Hepatocyte (in vitro differentiated cells): ENCODE data around the gene PKD2L1. TPM values are rescaled to one million over a fixed set of nuclear protein-coding genes. Genes with fewer than 3 reads are reported as not detected.
A peak's percentile ranks its signal among the peaks of the same experiment; 100 is the strongest.

Source experiments
- DNase-seq: peaks from one replicate; pipeline ENCODE4 v3.0.0-alpha.2; 2016; ENCODE audit warnings: low spot score
- H2AFZ ChIP-seq: fragments of 200-600 bp; sonication (generic); 2 replicates; pipeline ENCODE4 v1.6.0; 2016; ENCODE audit warnings: antibody characterized with exemption, mild to moderate bottlenecking
- H3K27ac ChIP-seq: fragments of 200-600 bp; sonication (generic); 2 replicates; pipeline ENCODE4 v1.5.1; 2016; ENCODE audit warnings: mild to moderate bottlenecking
- H3K27me3 ChIP-seq: fragments of 200-600 bp; sonication (generic); 2 replicates; pipeline ENCODE4 v1.6.1; 2016
- H3K36me3 ChIP-seq: fragments of 200-600 bp; sonication (generic); replicated peaks from 2 replicates; pipeline ENCODE4 v1.5.1; 2016; ENCODE audit warnings: low read depth; ENCODE audit not compliant: insufficient read depth
- H3K4me1 ChIP-seq: fragments of 200-600 bp; sonication (generic); 2 replicates; pipeline ENCODE4 v1.5.1; 2016; ENCODE audit warnings: mild to moderate bottlenecking, moderate library complexity; ENCODE audit not compliant: insufficient read depth
- H3K4me2 ChIP-seq: fragments of 200-600 bp; sonication (generic); 2 replicates; pipeline ENCODE4 v1.6.0; 2016
- H3K4me3 ChIP-seq: fragments of 200-600 bp; sonication (generic); 2 replicates; pipeline ENCODE4 v1.5.1; 2016; ENCODE audit warnings: mild to moderate bottlenecking
- H3K79me2 ChIP-seq: fragments of 200-600 bp; sonication (generic); 2 replicates; pipeline ENCODE4 v1.6.0; 2017; ENCODE audit warnings: mild to moderate bottlenecking
- H3K9me2 ChIP-seq: fragments of 200-600 bp; sonication (generic); replicated peaks from 2 replicates; pipeline ENCODE4 v1.6.0; 2017; ENCODE audit warnings: mild to moderate bottlenecking; ENCODE audit not compliant: insufficient read depth
- H3K9me3 ChIP-seq: fragments of 200-600 bp; sonication (generic); 2 replicates; pipeline ENCODE4 v1.5.1; 2016; ENCODE audit warnings: low read depth, mild to moderate bottlenecking
- H4K20me1 ChIP-seq: fragments of 200-600 bp; sonication (generic); 2 replicates; pipeline ENCODE4 v1.6.0; 2016; ENCODE audit warnings: mild to moderate bottlenecking; ENCODE audit not compliant: insufficient read depth, poor library complexity, severe bottlenecking
- EZH2 ChIP-seq: fragments of 200-600 bp; sonication (generic); IDR thresholded peaks from 2 replicates; pipeline ENCODE4 v1.6.1; 2016; ENCODE audit warnings: antibody characterized with exemption, mild to moderate bottlenecking, borderline replicate concordance
- EZH2phosphoT487 ChIP-seq: fragments of 200-600 bp; sonication (generic); IDR thresholded peaks from one replicate; pipeline ENCODE4 v1.6.1; 2018; ENCODE audit warnings: antibody characterized with exemption, mild to moderate bottlenecking, low read depth, moderate library complexity; ENCODE audit not compliant: unreplicated experiment, severe bottlenecking
- WGBS: methylation state at CpG from one replicate; pipeline ENCODE4 v1.1.6; 2016; ENCODE audit warnings: low lambda C conversion rate; ENCODE audit errors: missing lambda C conversion rate; 5-methylcytosine and 5-hydroxymethylcytosine counted together
- polyA plus RNA-seq: library from polyadenylated mRNA; unstranded; fragments of >200 nt; fragmentation: Nextera tagmentation; extraction: Ambion mirVana; gene quantifications from 2 replicates; pipeline ENCODE4 v1.2.1, GENCODE V29; 2016
- total RNA-seq: library from RNA; depleted of rRNA; stranded (reverse); fragments of >200 nt; gene quantifications from 2 replicates; pipeline ENCODE4 v1.2.3, GENCODE V29; 2014
- TF ChIP-seq, protein P1 (sequence below): fragments of 200-600 bp; sonication (generic); IDR thresholded peaks from 2 replicates; pipeline ENCODE4 v1.5.1; 2016; ENCODE audit warnings: antibody characterized with exemption, mild to moderate bottlenecking; ENCODE audit not compliant: poor library complexity

Gene PKD2L1
- total and polyA plus RNA-seq, 2 experiments from 2014 or later, result 0.10 to 0.88 TPM

DNA sequence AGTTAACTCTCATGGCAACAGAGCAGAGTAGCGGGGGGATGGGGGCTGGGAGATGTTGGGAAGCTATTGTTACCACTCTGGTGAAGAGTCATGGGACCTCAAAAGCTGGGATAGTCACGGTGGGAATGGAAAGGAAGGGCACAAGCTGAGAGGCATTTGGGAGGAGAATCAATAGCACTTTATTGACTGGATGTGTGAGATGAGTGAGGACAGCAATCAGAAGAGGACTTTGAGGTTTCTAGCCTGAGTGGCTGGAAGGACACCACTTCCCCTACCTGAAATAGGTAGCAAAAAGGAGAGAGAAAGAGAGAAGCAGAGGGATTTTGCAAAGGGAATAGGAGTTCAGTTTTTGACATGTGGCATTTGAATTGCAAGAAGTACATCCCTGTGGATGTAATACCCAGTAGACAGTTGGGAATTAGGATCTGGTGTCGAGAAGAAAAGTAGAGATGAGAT lies 44.2 kb upstream of the PKD2L1 start:
- TF ChIP-seq EZH2phosphoT487 (no peak), EZH2 (no peak)
- TF ChIP-seq, protein P1, sequence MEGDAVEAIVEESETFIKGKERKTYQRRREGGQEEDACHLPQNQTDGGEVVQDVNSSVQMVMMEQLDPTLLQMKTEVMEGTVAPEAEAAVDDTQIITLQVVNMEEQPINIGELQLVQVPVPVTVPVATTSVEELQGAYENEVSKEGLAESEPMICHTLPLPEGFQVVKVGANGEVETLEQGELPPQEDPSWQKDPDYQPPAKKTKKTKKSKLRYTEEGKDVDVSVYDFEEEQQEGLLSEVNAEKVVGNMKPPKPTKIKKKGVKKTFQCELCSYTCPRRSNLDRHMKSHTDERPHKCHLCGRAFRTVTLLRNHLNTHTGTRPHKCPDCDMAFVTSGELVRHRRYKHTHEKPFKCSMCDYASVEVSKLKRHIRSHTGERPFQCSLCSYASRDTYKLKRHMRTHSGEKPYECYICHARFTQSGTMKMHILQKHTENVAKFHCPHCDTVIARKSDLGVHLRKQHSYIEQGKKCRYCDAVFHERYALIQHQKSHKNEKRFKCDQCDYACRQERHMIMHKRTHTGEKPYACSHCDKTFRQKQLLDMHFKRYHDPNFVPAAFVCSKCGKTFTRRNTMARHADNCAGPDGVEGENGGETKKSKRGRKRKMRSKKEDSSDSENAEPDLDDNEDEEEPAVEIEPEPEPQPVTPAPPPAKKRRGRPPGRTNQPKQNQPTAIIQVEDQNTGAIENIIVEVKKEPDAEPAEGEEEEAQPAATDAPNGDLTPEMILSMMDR, result no peak
- peaks cover 46% of the 10 kb centered on the region for H3K4me1 ChIP-seq
- 15% methylated on average over 3 of the region's 3 CpGs for WGBS
- H3K27me3 ChIP-seq, result no peaks in the 10 kb centered on the region
- H3K4me3 ChIP-seq, result peak overlapping the region; percentile 14
- H4K20me1 ChIP-seq, result no peaks in the 10 kb centered on the region
- peak overlapping the region; percentile 76 for H3K4me2 ChIP-seq
- no peaks in the 10 kb centered on the region for H3K36me3 ChIP-seq
- peaks cover 13% of the 10 kb centered on the region for H3K79me2 ChIP-seq
- H3K9me2 ChIP-seq, result no peaks in the 10 kb centered on the region
- peak overlapping the region; percentile 97 for H3K27ac ChIP-seq
- no peaks in the 10 kb centered on the region for H3K9me3 ChIP-seq
- peak overlapping the region; percentile 3 for H2AFZ ChIP-seq
- no peak for DNase-seq

DNA sequence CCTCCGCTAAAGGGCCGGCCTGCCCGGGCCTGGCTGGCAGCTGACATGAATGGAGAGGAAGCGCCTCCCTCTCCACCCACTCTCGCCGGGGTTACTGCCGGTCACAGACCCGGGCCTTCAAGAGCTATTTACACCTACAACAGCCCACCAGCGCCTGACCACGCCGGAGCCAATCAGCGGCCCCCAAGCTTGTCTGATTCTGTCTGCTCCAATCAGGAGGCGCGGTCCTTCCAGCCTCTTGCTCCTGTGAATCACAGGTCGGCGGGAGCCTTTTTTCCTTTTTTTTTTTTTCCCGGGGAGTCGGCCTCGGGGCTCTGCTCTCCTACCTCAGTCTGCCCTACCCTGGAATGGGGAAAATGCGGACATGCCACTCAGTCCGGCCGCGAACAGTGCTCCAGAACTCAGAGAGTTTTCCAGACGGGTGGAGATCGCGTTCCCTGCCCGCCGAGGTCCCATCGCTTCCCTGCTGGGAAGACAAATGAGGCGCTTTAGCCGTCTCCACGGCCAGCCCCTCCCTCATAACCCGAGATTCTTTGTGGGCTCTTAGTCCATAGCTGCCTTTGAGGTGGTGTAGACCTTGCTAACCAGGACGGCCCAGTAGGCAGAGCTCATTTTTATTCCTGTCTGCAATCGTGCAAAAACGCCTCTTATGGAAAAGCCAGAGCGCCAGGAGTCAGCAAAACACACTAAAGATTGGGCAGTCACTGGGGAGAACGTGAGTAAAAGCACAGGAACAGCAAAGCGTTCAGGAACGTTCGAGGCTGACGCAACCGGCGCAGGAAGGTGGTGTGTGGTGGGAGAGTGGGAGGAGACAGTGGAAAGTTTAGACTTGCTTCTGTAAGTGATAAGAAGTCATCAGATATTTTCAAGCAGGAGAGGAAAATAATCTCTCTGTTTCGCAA lies 43.5 kb upstream of the PKD2L1 start:
- peaks cover 13% of the 10 kb centered on the region for H3K79me2 ChIP-seq
- H3K9me3 ChIP-seq, result no peaks in the 10 kb centered on the region
- peaks cover 46% of the 10 kb centered on the region for H3K4me1 ChIP-seq
- no peak overlapping the region for H2AFZ ChIP-seq
- no peaks in the 10 kb centered on the region for H3K9me2 ChIP-seq
- DNase-seq, result peak; percentile 99
- H3K27me3 ChIP-seq, result no peaks in the 10 kb centered on the region
- H3K4me2 ChIP-seq, result peak overlapping the region; percentile 76
- WGBS, result under 1% methylated on average over 44 of the region's 45 CpGs
- no peaks in the 10 kb centered on the region for H3K36me3 ChIP-seq
- peak overlapping the region; percentile 97 for H3K27ac ChIP-seq
- TF ChIP-seq EZH2 (no peak), EZH2phosphoT487 (no peak)
- TF ChIP-seq, protein P1, result no peak
- H3K4me3 ChIP-seq, result peak overlapping the region; percentile 1
- no peaks in the 10 kb centered on the region for H4K20me1 ChIP-seq

DNA sequence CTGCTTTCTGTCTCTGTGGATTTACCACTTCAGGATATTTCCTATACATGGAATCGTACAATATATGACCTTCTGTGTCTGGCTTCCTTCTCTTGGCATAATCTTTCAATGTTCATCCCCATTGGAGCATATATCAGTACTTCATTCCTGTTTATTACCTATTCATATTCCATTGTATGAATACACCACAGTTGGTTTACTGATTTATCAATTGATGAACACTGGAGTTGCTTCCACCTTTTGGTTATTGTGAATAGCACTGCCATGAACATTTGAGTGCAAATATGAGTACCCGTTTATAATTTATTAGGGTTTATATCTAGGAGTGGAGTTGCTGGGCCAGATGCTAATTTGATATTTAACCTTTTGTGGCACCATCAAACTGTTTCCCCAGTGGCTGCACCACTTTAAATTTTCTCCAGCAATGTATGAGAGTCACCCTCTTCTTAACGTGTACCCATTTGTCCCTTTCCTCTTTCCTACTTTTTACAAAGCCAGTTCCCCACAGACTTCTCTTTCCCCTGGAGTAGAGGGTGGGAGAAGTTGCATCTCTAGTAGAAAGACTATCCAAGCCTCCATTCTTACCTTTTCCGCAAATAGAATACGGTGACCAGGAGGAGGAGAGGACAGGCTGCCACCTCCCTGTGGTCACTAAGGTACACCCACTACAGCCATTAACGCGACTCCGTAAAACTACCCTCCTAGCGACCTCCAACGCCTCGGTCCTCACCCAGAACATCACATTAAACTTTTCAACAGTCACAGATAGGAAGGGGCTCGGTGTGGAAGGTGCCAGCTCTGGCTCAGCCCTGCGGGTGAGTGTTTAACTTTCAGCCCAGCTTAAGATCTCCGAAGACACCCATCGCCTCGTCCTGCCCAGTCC lies 42.6 kb upstream of the PKD2L1 start:
- DNase-seq, result no peak
- Histone ChIP-seq H3K4me3 (no peak overlapping the region), H3K27me3 (no peaks in the 10 kb centered on the region), H4K20me1 (no peaks in the 10 kb centered on the region), H3K4me2 (peak overlapping the region; percentile 71), H3K9me2 (no peaks in the 10 kb centered on the region), H3K4me1 (peaks cover 46% of the 10 kb centered on the region), H3K27ac (peak overlapping the region; percentile 97), H2AFZ (peak overlapping the region; percentile 18), H3K79me2 (peaks cover 13% of the 10 kb centered on the region), H3K9me3 (no peaks in the 10 kb centered on the region), H3K36me3 (no peaks in the 10 kb centered on the region)
- 18% methylated on average over 16 of the region's 16 CpGs for WGBS
- TF ChIP-seq EZH2phosphoT487, result no peak
- TF ChIP-seq, protein P1, result no peak
- TF ChIP-seq EZH2, result no peak
